Trophoblast cell (in vitro differentiated cells and primary cell): ENCODE data around the gene CADM2.
"Not testable (repeated sequence)": the region's sequence is repeated elsewhere in the genome, so short reads cannot be mapped to it uniquely, and the experiment has no call there.

ENCODE experiments used
- DNase-seq, 2 donors: peaks; one replicate each; pipeline ENCODE4 v3.0.0-alpha.2; 2016
- H2AFZ ChIP-seq: 2 replicates; pipeline ENCODE4 v1.6.1; 2013; ENCODE audit warnings: low read length, moderate library complexity, mild to moderate bottlenecking; ENCODE audit not compliant: insufficient read depth, poor library complexity
- H2AK5ac ChIP-seq: 2 replicates; pipeline ENCODE4 v1.6.1; 2013; ENCODE audit warnings: mild to moderate bottlenecking, low read length
- H2BK120ac ChIP-seq: 2 replicates; pipeline ENCODE4 v1.6.1; 2013; ENCODE audit warnings: low read length, mild to moderate bottlenecking, moderate library complexity; ENCODE audit not compliant: insufficient read depth, poor library complexity
- H2BK12ac ChIP-seq: 2 replicates; pipeline ENCODE4 v1.6.1; 2013; ENCODE audit warnings: mild to moderate bottlenecking, low read length, moderate library complexity
- H2BK5ac ChIP-seq: 2 replicates; pipeline ENCODE4 v1.6.1; 2013; ENCODE audit warnings: low read length, low read depth, moderate library complexity, mild to moderate bottlenecking; ENCODE audit not compliant: poor library complexity
- H3K14ac ChIP-seq: 2 replicates; pipeline ENCODE4 v1.6.1; 2013; ENCODE audit warnings: mild to moderate bottlenecking, low read length
- H3K18ac ChIP-seq: 2 replicates; pipeline ENCODE4 v1.6.1; 2013; ENCODE audit warnings: mild to moderate bottlenecking, low read length
- H3K23ac ChIP-seq: 2 replicates; pipeline ENCODE4 v1.6.1; 2013; ENCODE audit warnings: low read length
- H3K27ac ChIP-seq: 2 replicates; pipeline ENCODE4 v1.5.1; 2013; ENCODE audit warnings: low read depth, mild to moderate bottlenecking, inconsistent platforms, low read length, moderate library complexity
- H3K27me3 ChIP-seq: 2 replicates; pipeline ENCODE4 v1.6.1; 2013; ENCODE audit warnings: inconsistent platforms, mild to moderate bottlenecking, low read length, moderate library complexity; ENCODE audit not compliant: insufficient read depth
- H3K36me3 ChIP-seq, 2 experiments: 1 replicate in 1 of 2; 2 replicates in 1 of 2; pipeline ENCODE4 v1.6.1; 2013; ENCODE audit warnings: low read length in 2 of 2, mild to moderate bottlenecking in 2 of 2, moderate library complexity in 1 of 2; ENCODE audit not compliant: insufficient read depth in 2 of 2, control insufficient read depth in 1 of 2
- H3K4ac ChIP-seq: 2 replicates; pipeline ENCODE4 v1.6.1; 2013; ENCODE audit warnings: low read depth, mild to moderate bottlenecking, low read length, moderate library complexity
- H3K4me1 ChIP-seq, 2 experiments: 1 replicate in 1 of 2; 2 replicates in 1 of 2; pipeline ENCODE4 v1.6.1; 2013; ENCODE audit warnings: low read length in 2 of 2, mild to moderate bottlenecking in 2 of 2, moderate library complexity in 1 of 2; ENCODE audit not compliant: insufficient read depth in 2 of 2, control insufficient read depth in 1 of 2
- H3K4me2 ChIP-seq: 2 replicates; pipeline ENCODE4 v1.6.1; 2013; ENCODE audit warnings: inconsistent platforms, mild to moderate bottlenecking, low read length, moderate library complexity
- H3K4me3 ChIP-seq: 2 replicates; pipeline ENCODE4 v1.5.1; 2013; ENCODE audit warnings: mild to moderate bottlenecking, low read depth, low read length, inconsistent platforms
- H3K79me1 ChIP-seq: one replicate; pipeline ENCODE4 v1.6.1; 2013; ENCODE audit warnings: low read length
- H3K79me2 ChIP-seq: 2 replicates; pipeline ENCODE4 v1.6.1; 2013; ENCODE audit warnings: low read length, mild to moderate bottlenecking; ENCODE audit not compliant: control insufficient read depth, insufficient read depth, poor library complexity
- H3K9ac ChIP-seq: 2 replicates; pipeline ENCODE4 v1.6.1; 2013; ENCODE audit warnings: mild to moderate bottlenecking, low read length
- H3K9me3 ChIP-seq: 2 replicates; pipeline ENCODE4 v1.6.1; 2013; ENCODE audit warnings: low read depth, mild to moderate bottlenecking, control low read depth, inconsistent platforms, low read length; ENCODE audit not compliant: insufficient read depth
- H4K12ac ChIP-seq: 2 replicates; pipeline ENCODE4 v1.6.1; 2013; ENCODE audit warnings: low read depth, mild to moderate bottlenecking, low read length, moderate library complexity
- H4K8ac ChIP-seq: 2 replicates; pipeline ENCODE4 v1.6.1; 2013; ENCODE audit warnings: low read depth, mild to moderate bottlenecking, low read length, moderate library complexity
- H4K91ac ChIP-seq: one replicate; pipeline ENCODE4 v1.6.1; 2013; ENCODE audit warnings: low read depth, mild to moderate bottlenecking, low read length, moderate library complexity
- WGBS: extraction: QIAGEN DNeasy Blood & Tissue Kit; methylation state at CpG from one replicate; pipeline ENCODE4 v1.1.7; 2013; ENCODE audit warnings: missing lambda C conversion rate; ENCODE audit not compliant: insufficient read length, insufficient coverage; ENCODE audit errors: extremely low coverage; 5-methylcytosine and 5-hydroxymethylcytosine counted together

Gene CADM2

DNA sequence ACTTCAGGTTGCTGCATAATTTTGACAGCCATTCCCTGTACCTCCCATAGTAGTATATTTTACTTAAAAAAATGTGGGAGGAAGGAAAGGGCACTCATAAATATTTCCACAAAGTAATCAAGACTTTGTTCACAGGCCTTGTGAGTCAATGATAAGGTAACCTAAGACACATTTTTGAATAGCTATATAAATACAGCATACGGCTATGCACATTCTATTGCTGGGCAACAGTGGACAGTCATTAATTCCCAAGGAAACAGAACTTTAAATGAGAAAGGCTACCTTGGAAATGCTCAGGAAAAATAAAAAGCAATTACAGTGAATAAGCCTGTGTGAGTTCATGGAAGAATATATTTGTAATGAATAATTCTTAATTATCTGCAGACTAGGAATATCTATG, 144.0 kb downstream of the CADM2 start:
- no peak overlapping the region for H3K14ac ChIP-seq
- no peaks in the 10 kb centered on the region for H3K27me3 ChIP-seq
- no peak overlapping the region for H4K91ac ChIP-seq
- H4K12ac ChIP-seq = no peak overlapping the region
- H2AFZ ChIP-seq = no peak overlapping the region
- H2BK5ac ChIP-seq = no peak overlapping the region
- no peak overlapping the region for H4K8ac ChIP-seq
- H3K4me2 ChIP-seq = no peak overlapping the region
- H3K23ac ChIP-seq = no peak overlapping the region
- no peak overlapping the region for H2BK12ac ChIP-seq
- no peaks in the 10 kb centered on the region for H3K36me3 ChIP-seq
- H3K79me1 ChIP-seq = no peaks in the 10 kb centered on the region
- no peak overlapping the region for H3K4ac ChIP-seq
- no peak overlapping the region for H3K18ac ChIP-seq
- H3K4me3 ChIP-seq = no peak overlapping the region
- H3K27ac ChIP-seq = no peak overlapping the region
- WGBS = no CpG with 5 or more reads among the region's 1 CpG
- H3K4me1 ChIP-seq = no peaks in the 10 kb centered on the region
- DNase-seq = no peak
- H3K9me3 ChIP-seq = no peaks in the 10 kb centered on the region
- no peak overlapping the region for H2AK5ac ChIP-seq
- no peaks in the 10 kb centered on the region for H3K79me2 ChIP-seq
- H3K9ac ChIP-seq = no peak overlapping the region
- H2BK120ac ChIP-seq = no peak overlapping the region

GRCh38 chr3:85110393-85110792, 151.6 kb downstream of the CADM2 start:
- H3K4me2 ChIP-seq = no peak overlapping the region
- H3K79me1 ChIP-seq = no peaks in the 10 kb centered on the region
- H2BK12ac ChIP-seq = no peak overlapping the region
- H3K18ac ChIP-seq = no peak overlapping the region
- no peak overlapping the region for H2BK120ac ChIP-seq
- no peak for DNase-seq
- no peaks in the 10 kb centered on the region for H3K9me3 ChIP-seq
- H3K36me3 ChIP-seq = no peaks in the 10 kb centered on the region
- H2BK5ac ChIP-seq = no peak overlapping the region
- no peak overlapping the region for H2AFZ ChIP-seq
- H4K12ac ChIP-seq = no peak overlapping the region
- H3K79me2 ChIP-seq = no peaks in the 10 kb centered on the region
- no peak overlapping the region for H3K23ac ChIP-seq
- no peak overlapping the region for H3K4me3 ChIP-seq
- H2AK5ac ChIP-seq = no peak overlapping the region
- H3K27me3 ChIP-seq = no peaks in the 10 kb centered on the region
- no peak overlapping the region for H4K91ac ChIP-seq
- H4K8ac ChIP-seq = no peak overlapping the region
- no CpG with 5 or more reads among the region's 2 CpGs for WGBS
- no peak overlapping the region for H3K9ac ChIP-seq
- H3K4me1 ChIP-seq = no peaks in the 10 kb centered on the region
- no peak overlapping the region for H3K4ac ChIP-seq
- no peak overlapping the region for H3K14ac ChIP-seq
- H3K27ac ChIP-seq = no peak overlapping the region

DNA sequence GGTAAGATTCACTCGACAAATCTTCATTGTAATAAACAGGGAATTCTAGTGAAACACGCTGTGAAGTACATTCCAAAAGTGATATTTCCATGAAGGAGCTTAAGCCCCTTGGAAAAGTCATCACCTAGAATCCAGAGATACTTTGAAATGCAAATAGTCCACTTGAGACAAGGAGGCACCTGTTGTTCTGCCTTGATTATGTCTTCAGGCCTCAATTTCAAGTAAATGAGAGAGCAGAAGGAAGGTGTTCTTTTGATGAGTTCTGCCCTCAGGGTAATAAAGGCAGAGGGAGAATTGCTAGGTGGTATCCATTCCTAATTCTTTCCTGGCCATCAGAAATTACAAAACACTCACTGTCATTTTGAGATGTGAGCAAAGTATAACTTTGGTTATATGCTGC, 162.1 kb downstream of the CADM2 start:
- WGBS = no CpG with 5 or more reads among the region's 2 CpGs

GRCh38 chr3:85132864-85133263, 174.1 kb downstream of the CADM2 start:
- not testable (repeated sequence) for H2AFZ ChIP-seq, H3K36me3 ChIP-seq, H3K23ac ChIP-seq, H4K8ac ChIP-seq, H4K12ac ChIP-seq, H3K79me2 ChIP-seq, H2BK12ac ChIP-seq, H3K4ac ChIP-seq, DNase-seq, H3K9ac ChIP-seq, H3K18ac ChIP-seq, H3K79me1 ChIP-seq, H4K91ac ChIP-seq, H3K27ac ChIP-seq, H3K4me2 ChIP-seq, H3K4me1 ChIP-seq, H3K4me3 ChIP-seq, H3K9me3 ChIP-seq, H2BK5ac ChIP-seq, H2AK5ac ChIP-seq, H2BK120ac ChIP-seq, H3K27me3 ChIP-seq, H3K14ac ChIP-seq
- no CpG with 5 or more reads among the region's 13 CpGs for WGBS

More for the DNA sequence above, 162.1 kb downstream of the CADM2 start:
- Histone ChIP-seq H4K8ac (no peak overlapping the region), H3K18ac (no peak overlapping the region), H3K4ac (no peak overlapping the region), H3K4me1 (no peaks in the 10 kb centered on the region), H3K23ac (no peak overlapping the region), H4K12ac (no peak overlapping the region), H3K79me2 (no peaks in the 10 kb centered on the region), H3K27ac (no peak overlapping the region), H4K91ac (no peak overlapping the region), H3K4me2 (no peak overlapping the region), H2BK120ac (no peak overlapping the region), H3K9ac (no peak overlapping the region), H3K4me3 (no peak overlapping the region), H3K36me3 (no peaks in the 10 kb centered on the region), H3K9me3 (no peaks in the 10 kb centered on the region), H2AK5ac (no peak overlapping the region), H2AFZ (no peak overlapping the region), H2BK5ac (no peak overlapping the region), H3K14ac (no peak overlapping the region), H3K27me3 (no peaks in the 10 kb centered on the region), H2BK12ac (no peak overlapping the region), H3K79me1 (no peaks in the 10 kb centered on the region)
- DNase-seq = no peak
